Measurements from ENCODE around the gene OR1D2.

OR1D2 gene

GRCh38 chr17:3048727-3049471 is 55.3 kb downstream of the OR1D2 start:
- peak overlapping the region; percentile 77 for H3K4me3 ChIP-seq (replicated peaks; ENCODE audit: low read depth, low read length)
- no peaks in the 10 kb centered on the region for H3K36me3 ChIP-seq (ENCODE audit: control insufficient read depth, insufficient read depth, low read length)
- no peaks in the 10 kb centered on the region for H3K27me3 ChIP-seq (replicated peaks; ENCODE audit: control insufficient read depth, insufficient read depth, low read length)
- peak; percentile 90 for DNase-seq (ENCODE audit: extremely low read depth, insufficient read length)
- TF ChIP-seq, protein P1, sequence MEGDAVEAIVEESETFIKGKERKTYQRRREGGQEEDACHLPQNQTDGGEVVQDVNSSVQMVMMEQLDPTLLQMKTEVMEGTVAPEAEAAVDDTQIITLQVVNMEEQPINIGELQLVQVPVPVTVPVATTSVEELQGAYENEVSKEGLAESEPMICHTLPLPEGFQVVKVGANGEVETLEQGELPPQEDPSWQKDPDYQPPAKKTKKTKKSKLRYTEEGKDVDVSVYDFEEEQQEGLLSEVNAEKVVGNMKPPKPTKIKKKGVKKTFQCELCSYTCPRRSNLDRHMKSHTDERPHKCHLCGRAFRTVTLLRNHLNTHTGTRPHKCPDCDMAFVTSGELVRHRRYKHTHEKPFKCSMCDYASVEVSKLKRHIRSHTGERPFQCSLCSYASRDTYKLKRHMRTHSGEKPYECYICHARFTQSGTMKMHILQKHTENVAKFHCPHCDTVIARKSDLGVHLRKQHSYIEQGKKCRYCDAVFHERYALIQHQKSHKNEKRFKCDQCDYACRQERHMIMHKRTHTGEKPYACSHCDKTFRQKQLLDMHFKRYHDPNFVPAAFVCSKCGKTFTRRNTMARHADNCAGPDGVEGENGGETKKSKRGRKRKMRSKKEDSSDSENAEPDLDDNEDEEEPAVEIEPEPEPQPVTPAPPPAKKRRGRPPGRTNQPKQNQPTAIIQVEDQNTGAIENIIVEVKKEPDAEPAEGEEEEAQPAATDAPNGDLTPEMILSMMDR (IDR thresholded peaks at IDR 0.05; ENCODE audit: insufficient read depth, low read length, poor library complexity, severe bottlenecking): peak; percentile 85

- TF ChIP-seq, protein P1 (IDR thresholded peaks at IDR 0.05; ENCODE audit: insufficient read depth, low read length, poor library complexity, severe bottlenecking): no peak
- no peaks in the 10 kb centered on the region for H3K36me3 ChIP-seq (ENCODE audit: control insufficient read depth, insufficient read depth, low read length)
- no peak for DNase-seq (ENCODE audit: extremely low read depth, insufficient read length)
- no peak overlapping the region for H3K4me3 ChIP-seq (replicated peaks; ENCODE audit: low read depth, low read length)
- no peaks in the 10 kb centered on the region for H3K27me3 ChIP-seq (replicated peaks; ENCODE audit: control insufficient read depth, insufficient read depth, low read length)
Observed at GRCh38 chr17:3046753-3047152, 57.5 kb downstream of the OR1D2 start.

- no peaks in the 10 kb centered on the region for H3K36me3 ChIP-seq (ENCODE audit: control insufficient read depth, insufficient read depth, low read length)
- no peaks in the 10 kb centered on the region for H3K27me3 ChIP-seq (replicated peaks; ENCODE audit: control insufficient read depth, insufficient read depth, low read length)
- H3K4me3 ChIP-seq (replicated peaks; ENCODE audit: low read depth, low read length): no peak overlapping the region
- TF ChIP-seq, protein P1 (IDR thresholded peaks at IDR 0.05; ENCODE audit: insufficient read depth, low read length, poor library complexity, severe bottlenecking): peak; percentile 47
- no peak for DNase-seq (ENCODE audit: extremely low read depth, insufficient read length)
Observed at GRCh38 chr17:3043737-3044365, 60.4 kb downstream of the OR1D2 start.

DNA sequence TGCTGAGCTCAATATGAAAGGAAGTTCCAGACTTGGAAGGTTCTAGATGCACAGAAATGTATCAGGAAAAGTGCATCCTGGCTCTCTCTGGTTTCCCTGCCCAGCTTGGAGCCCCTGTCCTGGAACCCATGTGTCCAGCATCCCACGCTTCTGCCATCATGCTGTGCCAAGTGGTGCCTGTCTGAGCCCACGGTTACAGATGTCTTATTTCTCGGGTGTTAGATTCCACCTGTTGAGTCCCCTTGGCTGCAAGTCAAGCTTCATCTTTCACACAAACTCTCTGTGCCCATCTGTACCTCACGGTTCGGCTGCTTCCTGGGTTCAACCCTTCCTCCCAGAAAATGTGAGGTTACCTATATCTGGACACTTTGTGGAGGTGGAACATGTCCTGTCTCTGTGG is 63.3 kb downstream of the OR1D2 start:
- no peaks in the 10 kb centered on the region for H3K27me3 ChIP-seq (replicated peaks; ENCODE audit: control insufficient read depth, insufficient read depth, low read length)
- H3K4me3 ChIP-seq (replicated peaks; ENCODE audit: low read depth, low read length): no peak overlapping the region
- TF ChIP-seq, protein P1 (IDR thresholded peaks at IDR 0.05; ENCODE audit: insufficient read depth, low read length, poor library complexity, severe bottlenecking): no peak
- no peaks in the 10 kb centered on the region for H3K36me3 ChIP-seq (ENCODE audit: control insufficient read depth, insufficient read depth, low read length)
- no peak for DNase-seq (ENCODE audit: extremely low read depth, insufficient read length)

GRCh38 chr17:3039736-3040135 is 64.5 kb downstream of the OR1D2 start:
- H3K36me3 ChIP-seq (ENCODE audit: control insufficient read depth, insufficient read depth, low read length): no peaks in the 10 kb centered on the region
- TF ChIP-seq, protein P1 (IDR thresholded peaks at IDR 0.05; ENCODE audit: insufficient read depth, low read length, poor library complexity, severe bottlenecking): no peak
- no peak overlapping the region for H3K4me3 ChIP-seq (replicated peaks; ENCODE audit: low read depth, low read length)
- no peaks in the 10 kb centered on the region for H3K27me3 ChIP-seq (replicated peaks; ENCODE audit: control insufficient read depth, insufficient read depth, low read length)
- no peak for DNase-seq (ENCODE audit: extremely low read depth, insufficient read length)

Data from GM06990 (cell line).